ENCODE measurements around the gene TRIM56. TPM values are rescaled to one million over a fixed set of nuclear protein-coding genes. Genes with fewer than 3 reads are reported as not detected.
"Not testable (repeated sequence)": the region's sequence is repeated elsewhere in the genome, so short reads cannot be mapped to it uniquely, and the experiment has no call there.

The TRIM56 gene
- total and polyA plus RNA-seq, 2 donors (not counting 1 experiment from before 2014, with no cell fraction given), result 6.0 to 27.6 TPM

GRCh38 chr7:101088069-101088425 is 2.8 kb downstream of the TRIM56 start:
- Histone ChIP-seq H3K4me1 (ENCODE audit: control insufficient read depth, extremely low read depth, insufficient read depth, low read length) (no peaks in the 10 kb centered on the region), H3K9me3 (ENCODE audit: control insufficient read depth, insufficient read depth, low read depth, low read length) (no peaks in the 10 kb centered on the region), H3K4me2 (ENCODE audit: extremely low read depth, insufficient read depth, low read length) (no peak overlapping the region), H3K4me3 (replicated peaks in 1 of 4; ENCODE audit: control extremely low read depth in 1 of 4, insufficient read depth in 1 of 4, low read depth in 3 of 4, low read length in 4 of 4) (no peak overlapping the region), H3K27me3 (ENCODE audit: control insufficient read depth, insufficient read depth, low read length) (no peaks in the 10 kb centered on the region), H4K20me1 (ENCODE audit: control insufficient read depth, extremely low read depth, insufficient read depth, low read length) (no peaks in the 10 kb centered on the region), H3K9ac (ENCODE audit: insufficient read depth, low read length) (no peak overlapping the region), H3K79me2 (ENCODE audit: control insufficient read depth, insufficient read depth, low read length) (peaks cover 49% of the 10 kb centered on the region), H3K27ac (ENCODE audit: insufficient read depth, low read length) (no peak overlapping the region), H3K36me3 (ENCODE audit: control insufficient read depth, insufficient read depth, low read length) (peaks cover 24% of the 10 kb centered on the region), H2AFZ (ENCODE audit: low read length) (no peak overlapping the region)
- no peak for TF ChIP-seq EZH2 (IDR thresholded peaks at IDR 0.05; ENCODE audit: low read length, missing control alignments)
- TF ChIP-seq CTCF (conservative IDR thresholded peaks at IDR 0.05 in 1 of 2, IDR thresholded peaks at IDR 0.05 in 1 of 2; ENCODE audit: low read depth in 1 of 2, low read length in 2 of 2), result no peak
- no peak for DNase-seq (ENCODE audit: low read depth in 2 of 2)

GRCh38 chr7:101088858-101089529 is 3.7 kb downstream of the TRIM56 start:
- no peak for TF ChIP-seq EZH2 (IDR thresholded peaks at IDR 0.05; ENCODE audit: low read length, missing control alignments)
- no peak for TF ChIP-seq CTCF (conservative IDR thresholded peaks at IDR 0.05 in 1 of 2, IDR thresholded peaks at IDR 0.05 in 1 of 2; ENCODE audit: low read depth in 1 of 2, low read length in 2 of 2)
- Histone ChIP-seq H3K4me3 (replicated peaks in 1 of 4; ENCODE audit: control extremely low read depth in 1 of 4, insufficient read depth in 1 of 4, low read depth in 3 of 4, low read length in 4 of 4) (no peak overlapping the region), H3K79me2 (ENCODE audit: control insufficient read depth, insufficient read depth, low read length) (peaks cover 49% of the 10 kb centered on the region), H3K4me1 (ENCODE audit: control insufficient read depth, extremely low read depth, insufficient read depth, low read length) (no peaks in the 10 kb centered on the region), H3K27ac (ENCODE audit: insufficient read depth, low read length) (no peak overlapping the region), H3K9ac (ENCODE audit: insufficient read depth, low read length) (no peak overlapping the region), H3K4me2 (ENCODE audit: extremely low read depth, insufficient read depth, low read length) (no peak overlapping the region), H3K9me3 (ENCODE audit: control insufficient read depth, insufficient read depth, low read depth, low read length) (no peaks in the 10 kb centered on the region), H2AFZ (ENCODE audit: low read length) (no peak overlapping the region), H3K27me3 (ENCODE audit: control insufficient read depth, insufficient read depth, low read length) (no peaks in the 10 kb centered on the region), H3K36me3 (ENCODE audit: control insufficient read depth, insufficient read depth, low read length) (peaks cover 24% of the 10 kb centered on the region), H4K20me1 (ENCODE audit: control insufficient read depth, extremely low read depth, insufficient read depth, low read length) (no peaks in the 10 kb centered on the region)
- no peak for DNase-seq (ENCODE audit: low read depth in 2 of 2)

GRCh38 chr7:101089876-101090275 is 4.6 kb downstream of the TRIM56 start:
- H3K79me2 ChIP-seq (ENCODE audit: control insufficient read depth, insufficient read depth, low read length), result peaks cover 49% of the 10 kb centered on the region
- no peak for DNase-seq (ENCODE audit: low read depth in 2 of 2)
- no peaks in the 10 kb centered on the region for H3K27me3 ChIP-seq (ENCODE audit: control insufficient read depth, insufficient read depth, low read length)
- no peak overlapping the region for H2AFZ ChIP-seq (ENCODE audit: low read length)
- H4K20me1 ChIP-seq (ENCODE audit: control insufficient read depth, extremely low read depth, insufficient read depth, low read length), result no peaks in the 10 kb centered on the region
- peaks cover 24% of the 10 kb centered on the region for H3K36me3 ChIP-seq (ENCODE audit: control insufficient read depth, insufficient read depth, low read length)
- H3K4me3 ChIP-seq (replicated peaks in 1 of 4; ENCODE audit: control extremely low read depth in 1 of 4, insufficient read depth in 1 of 4, low read depth in 3 of 4, low read length in 4 of 4), result no peak overlapping the region
- no peak overlapping the region for H3K9ac ChIP-seq (ENCODE audit: insufficient read depth, low read length)
- TF ChIP-seq CTCF (conservative IDR thresholded peaks at IDR 0.05 in 1 of 2, IDR thresholded peaks at IDR 0.05 in 1 of 2; ENCODE audit: low read depth in 1 of 2, low read length in 2 of 2), result no peak
- TF ChIP-seq EZH2 (IDR thresholded peaks at IDR 0.05; ENCODE audit: low read length, missing control alignments), result no peak
- H3K4me2 ChIP-seq (ENCODE audit: extremely low read depth, insufficient read depth, low read length), result no peak overlapping the region
- peaks cover 8% of the 10 kb centered on the region for H3K4me1 ChIP-seq (ENCODE audit: control insufficient read depth, extremely low read depth, insufficient read depth, low read length)
- no peak overlapping the region for H3K27ac ChIP-seq (ENCODE audit: insufficient read depth, low read length)
- no peaks in the 10 kb centered on the region for H3K9me3 ChIP-seq (ENCODE audit: control insufficient read depth, insufficient read depth, low read depth, low read length)

GRCh38 chr7:101092266-101092905 is 7.1 kb downstream of the TRIM56 start:
- H4K20me1 ChIP-seq (ENCODE audit: control insufficient read depth, extremely low read depth, insufficient read depth, low read length); H3K27me3 ChIP-seq (ENCODE audit: control insufficient read depth, insufficient read depth, low read length); H3K4me3 ChIP-seq (replicated peaks in 1 of 4; ENCODE audit: control extremely low read depth in 1 of 4, insufficient read depth in 1 of 4, low read depth in 3 of 4, low read length in 4 of 4); H3K27ac ChIP-seq (ENCODE audit: insufficient read depth, low read length); H3K9ac ChIP-seq (ENCODE audit: insufficient read depth, low read length); H3K4me2 ChIP-seq (ENCODE audit: extremely low read depth, insufficient read depth, low read length); DNase-seq (ENCODE audit: low read depth in 2 of 2); H3K9me3 ChIP-seq (ENCODE audit: control insufficient read depth, insufficient read depth, low read depth, low read length); H2AFZ ChIP-seq (ENCODE audit: low read length): not testable (repeated sequence)
- peaks cover 11% of the 10 kb centered on the region for H3K4me1 ChIP-seq (ENCODE audit: control insufficient read depth, extremely low read depth, insufficient read depth, low read length)
- H3K36me3 ChIP-seq (ENCODE audit: control insufficient read depth, insufficient read depth, low read length), result peaks cover 16% of the 10 kb centered on the region
- H3K79me2 ChIP-seq (ENCODE audit: control insufficient read depth, insufficient read depth, low read length), result peaks cover 37% of the 10 kb centered on the region
